ENCODE measurements around the gene IRF2.

DNA sequence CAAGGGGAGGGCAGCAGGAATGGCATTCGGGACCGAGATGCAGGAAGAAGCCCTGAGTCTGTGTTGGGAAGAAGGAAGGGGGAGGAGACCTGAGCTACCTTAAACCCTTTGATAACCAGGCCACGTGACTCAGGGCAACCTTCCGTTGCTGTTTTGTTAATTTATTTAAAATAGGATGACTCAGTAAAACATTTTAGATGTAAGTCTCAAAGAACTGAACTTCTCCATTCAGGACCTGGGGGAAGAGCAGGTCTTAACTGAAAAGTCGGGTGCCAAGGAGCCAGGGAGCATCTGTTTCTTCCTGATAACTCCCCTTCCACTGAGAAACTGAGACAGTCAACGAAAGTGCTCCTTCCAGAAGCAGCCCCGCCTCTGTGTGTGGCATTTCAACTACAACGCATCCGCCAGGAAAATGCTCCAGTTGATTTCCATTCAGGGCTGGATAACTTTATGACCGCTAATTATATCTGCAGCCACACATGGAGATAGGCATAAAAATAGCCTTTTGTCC is 88.0 kb downstream of the IRF2 start:
- TF ChIP-seq CTCF (IDR thresholded peaks at IDR 0.05; ENCODE audit: borderline replicate concordance, extremely low read depth, low read length, poor library complexity, severe bottlenecking) (no peak), EZH2 (IDR thresholded peaks at IDR 0.05; ENCODE audit: borderline replicate concordance, low read depth, low read length, severe bottlenecking) (no peak)

Measured in DND-41 (cell line).